Caco-2 (cell line): ENCODE results near the gene FOXP1. TPM values are rescaled to one million over a fixed set of nuclear protein-coding genes. Genes with fewer than 3 reads are reported as not detected.

Experiments used
- BruUV-seq: library from RNA; stranded (reverse); fragments of 400-500 nt; replicated peaks from 2 replicates; lab custom pipeline; 2021; lab: Mats Ljungman, UMichigan
- CTCF ChIA-PET: fragments of 300-600 bp; sonication (Branson Sonifier 250); formaldehyde crosslinking; loops from one replicate; lab custom pipeline; 2022; ENCODE audit warnings: antibody characterized with exemption; lab: Charles Lee
- POLR2A ChIA-PET: fragments of 300-600 bp; sonication (Branson Sonifier 250); formaldehyde crosslinking; loops from one replicate; lab custom pipeline; 2022; ENCODE audit warnings: antibody characterized with exemption; lab: Charles Lee
- DNase-seq, 2 experiments: peaks; one replicate each; pipeline versions ENCODE4 v3.0.0 to v3.0.0-alpha.2; 2020 to 2022
- H3K27me3 ChIP-seq: replicated peaks from 2 replicates; pipeline ENCODE4 v1.6.0; 2011; ENCODE audit warnings: low read length; ENCODE audit not compliant: control insufficient read depth, insufficient read depth
- H3K36me3 ChIP-seq: 2 replicates; pipeline ENCODE4 v1.5.1; 2011; ENCODE audit warnings: low read length; ENCODE audit not compliant: control insufficient read depth, insufficient read depth
- H3K4me1 ChIP-seq: fragments of 250-450 bp; sonication (Bioruptor Pico); 2 replicates; pipeline ENCODE4 v1.5.1; 2020; ENCODE audit warnings: mild to moderate bottlenecking
- H3K4me3 ChIP-seq: 2 replicates; pipeline ENCODE4 v1.5.1; 2011; ENCODE audit warnings: low read depth, mild to moderate bottlenecking, control low read depth, low read length
- H3K9me3 ChIP-seq: fragments of 250-450 bp; sonication (Bioruptor Pico); 2 replicates; pipeline ENCODE4 v1.5.1; 2020; ENCODE audit warnings: mild to moderate bottlenecking, moderate library complexity
- H3K27ac Mint-ChIP-seq: one replicate; pipeline ENCODE4 v1.8.0; 2022; ENCODE audit warnings: mixed read lengths; ENCODE audit not compliant: unreplicated experiment
- H3K27me3 Mint-ChIP-seq: one replicate; pipeline ENCODE4 v1.8.0; 2022; ENCODE audit warnings: mixed read lengths; ENCODE audit not compliant: insufficient read depth, unreplicated experiment
- H3K36me3 Mint-ChIP-seq: one replicate; pipeline ENCODE4 v1.8.0; 2022; ENCODE audit warnings: mild to moderate bottlenecking, mixed read lengths; ENCODE audit not compliant: insufficient read depth, unreplicated experiment
- H3K4me1 Mint-ChIP-seq: one replicate; pipeline ENCODE4 v1.8.0; 2022; ENCODE audit warnings: low read depth, mixed read lengths; ENCODE audit not compliant: unreplicated experiment
- H3K4me3 Mint-ChIP-seq: one replicate; pipeline ENCODE4 v1.8.0; 2022; ENCODE audit warnings: mild to moderate bottlenecking, moderate library complexity, mixed read lengths; ENCODE audit not compliant: unreplicated experiment
- H3K9me3 Mint-ChIP-seq: one replicate; pipeline ENCODE4 v1.8.0; 2022; ENCODE audit warnings: mixed read lengths; ENCODE audit not compliant: unreplicated experiment
- intact Hi-C: fragments of 100-400 bp; cut with micrococcal nuclease; formaldehyde crosslinking; loops from one replicate; pipeline ENCODE4 v1.10.0; 2022; ENCODE audit not compliant: unreplicated experiment
- total RNA-seq: library from RNA; stranded (reverse); gene quantifications from 2 replicates; pipeline ENCODE4 v1.2.3, GENCODE V29; 2022
- TF ChIP-seq, protein P1 (sequence below), 2 experiments: fragments of 200-600 bp in 1 of 2; IDR thresholded peaks; 1 replicate in 1 of 2; 2 replicates in 1 of 2; pipeline versions ENCODE4 v1.5.1 to v1.8.0; 2011 to 2022; ENCODE audit warnings: antibody characterized with exemption in 1 of 2, control low read depth in 1 of 2, inconsistent platforms in 1 of 2, low read depth in 1 of 2, low read length in 1 of 2, mild to moderate bottlenecking in 1 of 2, moderate library complexity in 1 of 2; ENCODE audit not compliant: insufficient read depth in 1 of 2, severe bottlenecking in 1 of 2, unreplicated experiment in 1 of 2

FOXP1 gene
- total RNA-seq, 1 experiment from 2014 or later: 131 TPM

GRCh38 chr3:71308836-71309235 is 274.7 kb downstream of the FOXP1 start:
- Histone ChIP-seq H3K9me3 (no peaks in the 10 kb centered on the region), H3K4me1 (peaks cover 4% of the 10 kb centered on the region; the same call in 1 of the 2 replicates), H3K27me3 (no peaks in the 10 kb centered on the region), H3K36me3 (no peaks in the 10 kb centered on the region), H3K4me3 (no peak overlapping the region)
- H3K4me1 Mint-ChIP-seq: peaks cover 14% of the 10 kb centered on the region
- POLR2A ChIA-PET: no interaction called here
- H3K36me3 Mint-ChIP-seq: peaks cover 5% of the 10 kb centered on the region
- TF ChIP-seq, protein P1, sequence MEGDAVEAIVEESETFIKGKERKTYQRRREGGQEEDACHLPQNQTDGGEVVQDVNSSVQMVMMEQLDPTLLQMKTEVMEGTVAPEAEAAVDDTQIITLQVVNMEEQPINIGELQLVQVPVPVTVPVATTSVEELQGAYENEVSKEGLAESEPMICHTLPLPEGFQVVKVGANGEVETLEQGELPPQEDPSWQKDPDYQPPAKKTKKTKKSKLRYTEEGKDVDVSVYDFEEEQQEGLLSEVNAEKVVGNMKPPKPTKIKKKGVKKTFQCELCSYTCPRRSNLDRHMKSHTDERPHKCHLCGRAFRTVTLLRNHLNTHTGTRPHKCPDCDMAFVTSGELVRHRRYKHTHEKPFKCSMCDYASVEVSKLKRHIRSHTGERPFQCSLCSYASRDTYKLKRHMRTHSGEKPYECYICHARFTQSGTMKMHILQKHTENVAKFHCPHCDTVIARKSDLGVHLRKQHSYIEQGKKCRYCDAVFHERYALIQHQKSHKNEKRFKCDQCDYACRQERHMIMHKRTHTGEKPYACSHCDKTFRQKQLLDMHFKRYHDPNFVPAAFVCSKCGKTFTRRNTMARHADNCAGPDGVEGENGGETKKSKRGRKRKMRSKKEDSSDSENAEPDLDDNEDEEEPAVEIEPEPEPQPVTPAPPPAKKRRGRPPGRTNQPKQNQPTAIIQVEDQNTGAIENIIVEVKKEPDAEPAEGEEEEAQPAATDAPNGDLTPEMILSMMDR (IDR thresholded peaks at IDR 0.05; ENCODE audit: insufficient read depth in 1 of 2, low read depth in 1 of 2, low read length in 1 of 2, severe bottlenecking in 1 of 2, unreplicated experiment in 1 of 2): no peak
- intact Hi-C loops: loop anchor here (5.0 kb wide), 2 partner anchors 88 to 343 kb away; no protein-coding TSS in a partner anchor
- no peaks in the 10 kb centered on the region for H3K27me3 Mint-ChIP-seq
- H3K4me3 Mint-ChIP-seq: no peak overlapping the region
- no peak for DNase-seq
- no peaks in the 10 kb centered on the region for H3K9me3 Mint-ChIP-seq
- CTCF ChIA-PET: no interaction called here
- BruUV-seq: no TSS peak
- H3K27ac Mint-ChIP-seq: no peak overlapping the region

- Mint-ChIP-seq H3K36me3 (peaks cover 5% of the 10 kb centered on the region), H3K27ac (no peak overlapping the region), H3K4me1 (peaks cover 20% of the 10 kb centered on the region), H3K27me3 (no peaks in the 10 kb centered on the region), H3K4me3 (no peak overlapping the region), H3K9me3 (no peaks in the 10 kb centered on the region)
- H3K4me3 ChIP-seq: no peak overlapping the region
- intact Hi-C loops: loop anchor here (5.0 kb wide), 2 partner anchors 89 to 344 kb away; no protein-coding TSS in a partner anchor
- peaks cover 8% of the 10 kb centered on the region; the same call in 1 of the 2 replicates for H3K4me1 ChIP-seq
- no TSS peak for BruUV-seq
- no peaks in the 10 kb centered on the region for H3K27me3 ChIP-seq
- ChIA-PET CTCF (interaction anchor here (0.7 kb wide), 1 partner anchor 758 kb away, joined by 3 read pairs; no protein-coding TSS in a partner anchor), POLR2A (no interaction called here)
- no peaks in the 10 kb centered on the region for H3K9me3 ChIP-seq
- DNase-seq: no peak
- H3K36me3 ChIP-seq: no peaks in the 10 kb centered on the region
- TF ChIP-seq, protein P1 (IDR thresholded peaks at IDR 0.05; ENCODE audit: insufficient read depth in 1 of 2, low read depth in 1 of 2, low read length in 1 of 2, severe bottlenecking in 1 of 2, unreplicated experiment in 1 of 2): no peak
Measured at GRCh38 chr3:71307991-71308697, 275.4 kb downstream of the FOXP1 start.

- Histone ChIP-seq H3K4me1 (peaks cover 26% of the 10 kb centered on the region), H3K9me3 (no peaks in the 10 kb centered on the region), H3K36me3 (no peaks in the 10 kb centered on the region), H3K27me3 (no peaks in the 10 kb centered on the region), H3K4me3 (peak overlapping the region; percentile 47)
- no TSS peak for BruUV-seq
- Mint-ChIP-seq H3K27me3 (no peaks in the 10 kb centered on the region), H3K9me3 (no peaks in the 10 kb centered on the region), H3K4me1 (peaks cover 36% of the 10 kb centered on the region), H3K4me3 (peak overlapping the region; percentile 93), H3K36me3 (peaks cover 5% of the 10 kb centered on the region), H3K27ac (peak overlapping the region; percentile 91)
- ChIA-PET CTCF (no interaction called here), POLR2A (no interaction called here)
- intact Hi-C loops: loop anchor here (1.0 to 5.0 kb wide), 6 partner anchors 51 to 347 kb away; no protein-coding TSS in a partner anchor
- peak; percentile 36 to 41 for DNase-seq
- TF ChIP-seq, protein P1 (IDR thresholded peaks at IDR 0.05; ENCODE audit: insufficient read depth in 1 of 2, low read depth in 1 of 2, low read length in 1 of 2, severe bottlenecking in 1 of 2, unreplicated experiment in 1 of 2): no peak
Measured at GRCh38 chr3:71305231-71306206, 278.0 kb downstream of the FOXP1 start.
